Panc1 (cell line): Measurements from ENCODE around the gene RMRP. TPM values are rescaled to one million over a fixed set of nuclear protein-coding genes. Genes with fewer than 3 reads are reported as not detected.

ENCODE experiments used
- ATAC-seq: fragments of 200-7000 bp; cut with Tn5 transposase; 2 replicates; pipeline ENCODE4 v1.9.1; 2020; ENCODE audit warnings: mild to moderate bottlenecking, moderate library complexity
- BruUV-seq: library from RNA; stranded (reverse); fragments of 400-500 nt; replicated peaks from 2 replicates; lab custom pipeline; 2021; lab: Mats Ljungman, UMichigan
- CTCF ChIA-PET: fragments of 300-600 bp; sonication (Branson Sonifier 250); formaldehyde crosslinking; loops from one replicate; lab custom pipeline; 2022; ENCODE audit warnings: antibody characterized with exemption; lab: Charles Lee
- POLR2A ChIA-PET: fragments of 300-600 bp; sonication (Branson Sonifier 250); formaldehyde crosslinking; loops from one replicate; lab custom pipeline; 2022; ENCODE audit warnings: antibody characterized with exemption; lab: Charles Lee
- DNase-seq: peaks from one replicate; pipeline ENCODE4 v3.0.0-alpha.2; 2010; ENCODE audit warnings: low read depth, low spot score
- H3K27ac ChIP-seq: 2 replicates; pipeline ENCODE4 v1.5.1; 2011; ENCODE audit warnings: mild to moderate bottlenecking, low read length, inconsistent platforms
- H3K27me3 ChIP-seq: fragments of 200-500 bp; sonication (Bioruptor generic); 2 replicates; pipeline ENCODE4 v1.6.0; 2014; ENCODE audit warnings: low read length, inconsistent platforms; ENCODE audit not compliant: control insufficient read depth, insufficient read depth
- H3K36me3 ChIP-seq: fragments of 200-500 bp; sonication (Bioruptor generic); 2 replicates; pipeline ENCODE4 v1.5.1; 2014; ENCODE audit warnings: inconsistent platforms, mild to moderate bottlenecking, low read length, moderate library complexity; ENCODE audit not compliant: control insufficient read depth, insufficient read depth
- H3K4me1 ChIP-seq: 2 replicates; pipeline ENCODE4 v1.5.1; 2011; ENCODE audit warnings: inconsistent platforms, mild to moderate bottlenecking, low read length, moderate library complexity; ENCODE audit not compliant: control insufficient read depth, insufficient read depth
- H3K4me3 ChIP-seq, 2 experiments: 2 replicates each; pipeline ENCODE4 v1.5.1; 2011 to 2012; ENCODE audit warnings: low read depth in 2 of 2, low read length in 2 of 2, mild to moderate bottlenecking in 2 of 2, inconsistent platforms in 1 of 2, moderate library complexity in 1 of 2
- H3K9me3 ChIP-seq: fragments of 200-500 bp; sonication (Bioruptor generic); 2 replicates; pipeline ENCODE4 v1.5.1; 2014; ENCODE audit warnings: low read depth, mild to moderate bottlenecking, inconsistent platforms, low read length, moderate library complexity; ENCODE audit not compliant: control insufficient read depth, insufficient read depth
- CTCF ChIP-seq: fragments of 450-650 bp; IDR thresholded peaks from 2 replicates; pipeline ENCODE4 v1.5.1; 2017; ENCODE audit warnings: mild to moderate bottlenecking
- POLR2AphosphoS5 ChIP-seq: IDR thresholded peaks from 2 replicates; pipeline ENCODE4 v1.6.1; 2012; ENCODE audit warnings: mild to moderate bottlenecking, low read depth, low read length, moderate library complexity
- REST ChIP-seq, 2 experiments: IDR thresholded peaks; 2 replicates each; pipeline ENCODE4 v1.6.1; 2011 to 2012; ENCODE audit warnings: low read depth in 2 of 2, control low read depth in 1 of 2, low read length in 1 of 2, mild to moderate bottlenecking in 1 of 2, moderate library complexity in 1 of 2; ENCODE audit not compliant: insufficient read depth in 1 of 2
- SIN3A ChIP-seq: IDR thresholded peaks from 2 replicates; pipeline ENCODE4 v1.6.1; 2012; ENCODE audit warnings: low read depth, mild to moderate bottlenecking, low read length, moderate library complexity, borderline replicate concordance; ENCODE audit not compliant: insufficient read depth
- TCF7L2 ChIP-seq: IDR thresholded peaks from 2 replicates; pipeline ENCODE4 v1.6.1; 2011; ENCODE audit warnings: mild to moderate bottlenecking, low read depth, low read length, inconsistent platforms
- in situ Hi-C: cut with HindIII; loops from 2 replicates; pipeline ENCODE4 v1.10.0; 2016; ENCODE audit warnings: low sequenced_read_pairs, low pct_unique_long_range_greater_than_20kb
- intact Hi-C: fragments of 100-400 bp; cut with micrococcal nuclease; formaldehyde crosslinking; loops from one replicate; pipeline ENCODE4 v1.10.0; 2022; ENCODE audit not compliant: unreplicated experiment
- total RNA-seq: library from RNA; stranded (reverse); gene quantifications from one replicate; pipeline ENCODE4 v1.2.1, GENCODE V29; 2021; ENCODE audit not compliant: unreplicated experiment

The RMRP gene
- total RNA-seq, 1 experiment from 2014 or later, result 29,896 TPM

- intact Hi-C loops, result no loop called here
- no peaks in the 10 kb centered on the region for H3K4me1 ChIP-seq
- TF ChIP-seq CTCF (no peak), REST (IDR thresholded peaks at IDR 0.05; ENCODE audit: insufficient read depth in 1 of 2, low read depth in 2 of 2, low read length in 1 of 2) (no peak), SIN3A (no peak), POLR2AphosphoS5 (no peak)
- no peaks in the 10 kb centered on the region for H3K36me3 ChIP-seq
- ATAC-seq (no peak), DNase-seq (no peak)
- ChIA-PET POLR2A (interaction anchor here (0.7 kb wide), 1 partner anchor 46 kb away, joined by 10 read pairs; no protein-coding TSS in a partner anchor), CTCF (no interaction called here)
- H3K27ac ChIP-seq, result no peak overlapping the region
- no peaks in the 10 kb centered on the region for H3K9me3 ChIP-seq
- in situ Hi-C loops, result no loop called here
- H3K27me3 ChIP-seq, result no peaks in the 10 kb centered on the region
- no peak overlapping the region for H3K4me3 ChIP-seq
- BruUV-seq, result no TSS peak
Measured at GRCh38 chr9:35627575-35627974, 30.2 kb downstream of the RMRP start.

GRCh38 chr9:35619800-35620158 is 38.0 kb downstream of the RMRP start:
- ChIA-PET CTCF (no interaction called here), POLR2A (interaction anchor here (0.7 kb wide), 1 partner anchor 89 kb away, joined by 7 read pairs; no protein-coding TSS in a partner anchor)
- no peak for TF ChIP-seq REST (IDR thresholded peaks at IDR 0.05; ENCODE audit: insufficient read depth in 1 of 2, low read depth in 2 of 2, low read length in 1 of 2)
- no peak for TF ChIP-seq POLR2AphosphoS5
- TF ChIP-seq TCF7L2, result no peak
- no peak for TF ChIP-seq CTCF
- no peak for TF ChIP-seq SIN3A
- no peaks in the 10 kb centered on the region for H3K36me3 ChIP-seq
- BruUV-seq, result no TSS peak
- no peak overlapping the region for H3K4me3 ChIP-seq
- H3K9me3 ChIP-seq, result no peaks in the 10 kb centered on the region
- intact Hi-C loops, result no loop called here
- no peak for ATAC-seq
- no peak overlapping the region for H3K27ac ChIP-seq
- in situ Hi-C loops, result no loop called here
- no peak for DNase-seq
- H3K27me3 ChIP-seq, result 0 out of 2 replicates have a peak, but pooled peaks cover 5% of the 10 kb centered on the region
- H3K4me1 ChIP-seq, result no peaks in the 10 kb centered on the region
